GM19467 (cell line): ENCODE results near the gene FAT1.

Experiments used
- ATAC-seq: cut with Tn5 transposase; IDR thresholded peaks from one replicate; pipeline ENCODE4 v1.9.1; 2021; ENCODE audit warnings: mild to moderate bottlenecking, moderate library complexity; ENCODE audit not compliant: unreplicated experiment

FAT1 gene

DNA sequence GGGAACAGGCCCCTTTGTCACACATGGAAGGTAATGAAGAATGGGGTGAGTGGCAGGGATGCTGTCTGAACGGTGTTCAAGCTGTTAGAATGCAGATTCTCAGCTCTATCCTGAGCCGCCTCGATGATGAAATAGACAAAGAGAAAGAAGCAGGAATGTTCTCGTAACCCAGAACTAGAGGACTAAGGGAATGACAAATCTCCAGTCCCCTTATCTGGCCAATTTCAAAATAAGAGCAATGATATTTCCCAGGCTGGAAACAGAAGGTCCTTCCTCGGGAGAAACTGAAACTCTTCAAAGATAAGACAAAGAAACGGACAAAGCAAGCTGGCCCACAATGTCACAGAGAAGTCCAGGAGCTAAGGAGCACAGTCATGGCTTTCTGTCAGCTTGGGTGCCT lies 138.7 kb downstream of the FAT1 start:
- no peak for ATAC-seq

DNA sequence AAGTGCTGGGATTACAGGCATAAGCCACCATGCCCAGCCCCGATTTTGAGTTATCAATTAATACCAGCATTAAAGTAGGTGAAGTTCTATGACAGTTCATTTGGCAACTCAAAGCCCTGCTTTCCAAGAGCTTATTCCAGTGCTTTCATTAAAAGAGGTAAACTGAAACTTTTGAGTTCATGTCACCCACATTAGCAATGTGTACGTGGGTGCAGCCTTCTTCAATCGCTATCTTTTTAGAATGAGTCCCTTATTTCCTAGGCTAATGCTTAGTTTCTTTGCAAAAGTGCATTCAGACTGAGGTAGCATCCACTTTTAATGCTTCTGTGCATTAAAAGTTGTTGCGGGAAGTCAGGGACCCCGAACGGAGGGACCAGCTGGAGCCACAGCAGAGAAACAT lies 142.2 kb downstream of the FAT1 start:
- ATAC-seq = no peak

DNA sequence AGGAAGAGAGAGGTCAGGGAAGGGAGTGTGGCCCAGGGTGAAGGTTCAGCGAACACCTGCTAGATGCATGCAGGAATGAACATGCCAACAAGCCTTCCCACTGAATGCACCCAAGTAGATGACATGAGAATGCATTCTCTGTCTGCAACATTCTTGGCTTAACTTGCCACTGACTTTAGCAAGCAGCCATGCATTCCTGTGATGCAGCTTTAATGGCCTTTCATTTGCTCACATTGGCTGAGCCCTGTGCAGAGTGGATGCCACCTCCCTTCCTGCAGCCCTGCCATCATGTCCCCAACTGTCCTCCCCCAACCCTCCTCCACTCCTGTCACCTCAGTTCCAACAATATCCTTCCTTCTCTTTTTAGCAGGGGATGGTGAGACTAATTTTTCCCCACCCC lies 143.0 kb downstream of the FAT1 start:
- ATAC-seq = no peak

DNA sequence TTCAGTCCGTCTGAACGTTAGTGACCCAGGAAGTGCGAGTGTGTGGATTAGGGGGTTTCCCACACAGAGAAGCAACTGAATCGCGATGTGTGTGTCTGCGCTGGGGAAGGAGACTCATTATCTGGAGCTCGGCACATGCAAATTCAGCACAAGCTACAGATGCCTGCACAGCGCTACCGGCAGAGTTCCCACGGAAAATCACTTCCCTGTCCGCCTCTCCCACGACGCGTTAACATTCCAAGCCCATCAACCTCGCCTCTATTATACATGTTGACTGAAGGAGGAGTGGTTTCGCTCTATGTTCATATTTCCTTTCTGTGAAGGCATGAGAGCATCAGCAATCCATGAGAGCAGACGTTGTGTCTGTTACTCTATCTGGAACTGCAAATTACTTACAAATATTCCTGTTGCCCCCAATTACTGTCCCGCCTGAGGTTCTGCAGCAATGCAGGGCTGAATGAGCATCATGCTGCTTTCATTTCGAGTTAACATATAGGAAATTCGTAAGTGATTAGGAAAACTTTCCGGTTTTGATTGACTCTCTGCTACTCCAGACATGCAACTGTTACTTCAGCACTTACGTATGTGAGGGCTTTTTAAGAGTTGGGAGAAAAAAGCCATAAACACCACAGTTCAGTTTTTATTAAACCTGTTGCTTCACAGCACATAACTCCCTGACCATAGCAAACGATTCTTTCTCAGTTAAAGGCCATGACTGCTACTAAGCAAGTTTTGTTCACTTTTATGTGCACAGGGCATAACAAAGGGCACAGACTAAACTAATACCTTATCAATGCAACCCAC lies 153.3 kb downstream of the FAT1 start:
- ATAC-seq = no peak

DNA sequence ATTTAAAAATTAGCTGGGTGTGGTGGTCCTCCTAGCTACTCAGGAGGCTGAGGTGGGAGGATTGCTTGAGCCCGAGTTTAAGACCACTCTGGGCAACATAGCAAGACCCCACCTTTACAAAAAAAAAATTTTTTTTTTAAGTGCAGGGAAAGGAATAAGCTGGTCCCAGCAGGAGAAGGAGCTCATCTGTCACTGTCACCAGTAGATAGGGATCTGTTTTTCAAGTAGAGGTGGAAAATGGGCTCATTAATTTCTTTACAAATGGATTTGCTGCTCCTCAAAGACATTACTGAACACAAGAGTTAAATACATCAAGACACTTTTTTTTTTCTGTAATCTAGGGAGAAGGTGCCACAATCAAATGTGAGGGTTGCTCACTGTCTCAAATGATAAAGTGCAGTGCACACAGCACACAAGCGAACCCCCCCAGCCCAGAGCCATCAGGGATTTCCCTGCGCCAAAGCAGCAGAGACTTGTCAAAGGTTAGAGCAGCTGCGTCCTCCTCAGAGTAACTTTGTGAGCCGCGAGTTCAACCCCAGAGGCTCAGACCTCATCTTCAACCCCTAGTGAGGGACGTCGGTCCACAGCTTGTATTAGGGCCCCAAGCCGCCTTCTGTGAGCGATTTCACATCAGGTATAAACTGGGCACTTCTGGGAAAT lies 154.0 kb downstream of the FAT1 start:
- ATAC-seq = no peak

DNA sequence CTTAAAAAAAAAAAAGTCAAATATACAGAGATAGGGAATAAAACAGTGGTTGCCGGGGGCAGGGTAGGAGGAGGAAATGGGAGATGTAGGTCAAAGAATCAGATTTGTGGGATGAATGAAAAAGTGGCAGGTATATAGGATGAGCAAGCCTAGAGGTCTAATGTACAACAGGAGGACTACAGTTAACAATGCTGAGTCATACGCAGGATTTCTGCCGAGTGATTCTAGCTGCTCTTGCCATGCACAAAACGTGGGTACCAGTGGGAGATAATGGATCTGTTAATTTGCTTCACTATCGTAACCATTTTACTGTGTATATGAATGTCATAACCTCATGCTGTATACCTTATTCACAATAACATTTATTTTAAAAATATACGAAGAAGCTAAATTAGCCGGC lies 157.6 kb downstream of the FAT1 start:
- no peak for ATAC-seq

DNA sequence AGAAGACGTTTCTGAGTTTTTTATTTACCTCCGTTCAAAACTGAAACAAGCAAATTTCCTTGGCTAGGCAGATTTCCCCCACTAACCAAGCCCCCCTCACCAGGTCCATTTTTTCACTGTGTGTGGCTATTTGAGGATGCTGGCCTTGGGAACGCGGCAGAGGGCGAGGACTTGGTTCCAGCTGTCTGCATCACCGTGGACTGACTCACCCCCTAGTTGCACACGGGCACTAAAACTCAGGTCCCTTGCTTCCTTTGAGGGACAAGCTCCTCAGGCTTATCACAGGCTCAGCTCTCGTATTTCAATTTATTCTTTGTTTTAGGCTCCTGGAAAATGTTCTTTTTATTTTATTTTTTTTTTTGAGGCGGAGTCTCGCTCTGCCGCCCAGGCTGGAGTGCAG lies 159.9 kb downstream of the FAT1 start:
- ATAC-seq = no peak

DNA sequence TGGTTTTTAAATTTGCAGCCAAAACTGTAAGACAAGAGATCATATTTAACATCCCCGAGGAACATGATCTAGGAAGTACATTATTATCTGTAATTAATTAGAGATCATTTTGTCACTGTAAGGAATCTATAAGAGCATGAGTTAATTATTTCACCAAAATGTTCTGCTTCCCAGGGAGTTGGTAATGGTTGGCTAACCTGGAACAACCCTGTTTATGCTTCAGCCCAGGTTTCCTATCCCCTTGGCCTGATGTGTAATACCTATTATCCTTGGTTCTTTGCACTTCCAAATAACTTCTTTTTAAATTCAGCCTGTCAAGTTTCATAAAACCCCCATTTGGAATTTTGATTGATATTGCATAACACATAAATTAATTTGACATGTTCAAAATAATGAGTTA lies 161.9 kb downstream of the FAT1 start:
- ATAC-seq = no peak

DNA sequence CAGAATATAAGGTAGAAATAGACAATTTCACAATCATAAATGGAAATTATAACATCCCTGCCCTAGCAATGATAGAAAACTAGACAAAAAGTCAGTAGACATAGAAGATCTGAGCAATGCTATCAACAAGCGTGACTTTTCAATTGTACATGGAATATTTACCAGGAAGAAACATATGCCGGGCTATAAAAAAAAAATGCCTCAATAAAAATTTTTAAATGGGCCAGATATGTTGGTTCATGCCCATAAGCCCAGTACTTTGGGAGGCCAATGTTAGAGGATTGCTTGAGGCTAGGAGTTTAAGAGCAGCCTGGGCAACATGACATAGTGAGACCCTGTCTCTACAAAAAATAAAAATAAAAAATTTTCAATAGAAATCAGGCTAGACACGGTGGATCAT lies 163.0 kb downstream of the FAT1 start:
- no peak for ATAC-seq

DNA sequence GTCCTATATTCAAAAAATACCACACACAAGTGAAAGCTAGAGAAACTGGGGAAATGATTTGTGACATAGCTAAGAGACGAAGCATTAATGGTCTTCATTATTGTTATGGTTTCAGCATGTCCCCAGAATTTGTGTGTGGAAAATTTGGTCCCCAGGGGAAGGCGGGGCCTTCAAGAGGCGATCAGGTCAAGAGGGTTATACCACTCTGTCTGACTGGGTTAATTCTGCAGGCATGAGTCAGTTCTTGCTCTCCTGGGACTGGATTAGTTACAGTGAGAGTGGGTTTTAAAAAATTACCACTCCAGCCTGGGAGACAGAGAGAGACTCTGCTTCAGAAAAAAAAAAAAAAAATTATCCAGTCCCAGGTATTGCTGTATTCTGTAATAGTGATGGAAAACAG lies 166.2 kb downstream of the FAT1 start:
- no peak for ATAC-seq

DNA sequence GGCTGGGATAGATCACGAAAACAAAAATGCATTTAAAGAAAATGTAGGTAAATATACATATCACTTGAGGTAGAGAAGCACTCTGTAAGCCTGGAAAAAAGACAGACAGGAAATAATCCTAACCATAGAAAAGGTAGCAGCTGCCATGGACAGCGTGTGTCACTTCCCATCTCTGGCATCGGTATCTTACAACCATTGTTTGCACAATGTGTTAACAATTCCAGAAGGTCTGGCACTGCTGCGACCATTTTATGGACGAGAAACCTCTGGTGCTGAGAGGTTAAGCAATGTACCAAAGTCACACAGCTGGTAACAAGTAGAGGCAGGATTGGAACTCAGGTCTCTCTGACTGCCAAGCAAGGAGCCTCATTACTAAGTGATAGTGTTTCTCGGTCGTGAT lies 166.6 kb downstream of the FAT1 start:
- no peak for ATAC-seq

DNA sequence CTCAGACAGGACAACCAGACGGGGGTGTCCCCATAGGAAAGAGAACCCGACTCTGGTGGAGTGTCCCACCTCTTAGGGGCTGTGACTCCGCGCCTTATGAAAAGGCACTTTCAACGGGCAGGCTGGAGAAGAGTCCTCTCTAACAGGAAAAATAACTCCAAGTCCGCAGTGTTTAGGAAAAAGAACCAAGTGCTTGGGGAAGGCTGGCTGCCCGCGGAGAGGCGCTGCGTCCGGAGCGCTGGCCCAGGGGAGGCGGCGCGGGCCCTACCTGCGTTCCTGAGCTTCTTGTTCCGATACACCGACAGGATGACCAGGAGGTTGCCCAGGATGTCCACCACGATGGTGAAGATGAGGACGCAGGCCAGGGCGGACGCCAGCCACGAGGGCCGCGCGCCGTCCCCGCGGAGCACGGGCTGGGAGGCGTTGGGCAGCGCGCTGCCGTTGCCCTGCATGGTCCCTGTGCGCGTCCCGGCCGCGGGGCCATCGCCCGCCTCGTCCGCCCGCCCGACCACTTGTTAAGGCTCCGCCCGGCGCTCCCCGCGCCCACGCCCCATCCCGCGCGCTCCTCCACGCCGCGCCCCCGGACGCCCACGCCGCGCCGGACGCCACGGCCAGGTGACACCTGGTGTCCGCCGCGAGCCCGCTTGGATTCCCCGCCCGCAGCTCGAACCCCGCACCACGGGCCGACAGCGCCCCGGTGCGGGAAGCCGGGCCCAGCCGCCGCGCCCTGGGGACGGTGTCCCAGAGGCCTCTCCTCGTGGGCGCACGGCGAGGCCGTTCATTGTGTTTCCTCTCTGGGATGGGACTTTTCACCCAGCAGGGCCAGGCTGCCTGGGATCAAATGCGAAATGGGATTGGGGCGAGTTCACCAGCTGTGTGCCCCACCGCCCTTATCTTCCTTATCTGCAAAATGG lies 168.5 kb downstream of the FAT1 start, which contains the start of gene MTNR1A:
Gene MTNR1A (minus strand): TSS at position 654 of the 914 bp plus-strand sequence. CDS start 202 bp downstream, at position 452.
- ATAC-seq = no peak

DNA sequence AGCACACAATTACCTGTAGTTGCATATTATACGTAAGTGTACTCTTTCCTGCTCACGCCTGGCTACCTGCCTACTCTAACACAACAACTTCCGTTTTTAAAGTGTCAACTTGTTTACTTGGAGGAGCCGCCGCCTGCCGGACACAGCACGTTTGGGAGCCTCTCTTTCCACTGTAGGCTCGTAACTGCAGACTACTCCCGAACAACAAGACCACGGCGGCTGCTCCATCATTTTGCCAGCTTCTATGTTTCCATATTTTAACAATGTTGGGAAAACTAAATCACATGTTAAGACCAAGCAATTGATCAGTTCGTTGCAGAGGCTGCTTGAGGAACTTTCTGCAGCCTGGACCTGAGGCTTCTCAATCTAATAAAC lies 169.1 kb downstream of the FAT1 start:
- no peak for ATAC-seq

DNA sequence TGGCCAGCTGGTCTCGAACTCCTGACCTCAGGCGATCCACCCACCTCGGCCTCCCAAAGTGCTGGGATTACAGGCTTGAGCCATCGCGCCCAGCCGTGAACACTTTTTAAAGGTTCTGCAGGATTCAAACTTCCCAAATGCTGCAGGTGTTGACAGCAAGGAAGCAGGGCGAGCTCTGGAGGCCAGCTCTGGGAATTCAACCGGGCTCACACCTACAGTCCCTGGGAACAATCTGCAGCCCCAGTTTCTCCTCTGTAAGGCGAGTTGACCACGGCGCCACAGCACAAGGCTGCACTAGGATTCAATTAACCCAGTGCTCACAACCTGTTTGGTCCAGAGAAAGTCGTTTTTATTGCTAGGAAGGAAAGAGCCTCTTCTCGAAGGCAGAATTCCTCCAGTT lies 169.9 kb downstream of the FAT1 start:
- ATAC-seq = no peak

DNA sequence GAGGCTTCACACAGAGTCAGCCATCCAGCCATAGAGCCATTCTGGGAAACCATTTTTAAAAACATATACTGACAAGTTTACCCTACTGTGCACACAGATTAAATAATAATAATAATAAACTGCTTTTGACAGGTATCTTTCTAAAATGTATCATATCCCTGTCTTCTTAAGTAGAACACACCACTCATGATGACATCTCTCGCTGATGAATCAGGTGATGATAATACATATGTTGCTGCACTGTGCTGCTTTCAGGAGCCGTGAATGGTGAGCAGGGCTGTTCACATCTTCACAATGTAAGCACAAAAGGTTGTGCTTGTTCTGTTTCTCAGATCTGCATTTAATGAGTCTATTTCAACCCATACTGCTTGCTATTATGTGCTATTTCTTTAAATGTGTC lies 171.8 kb downstream of the FAT1 start:
- no peak for ATAC-seq

DNA sequence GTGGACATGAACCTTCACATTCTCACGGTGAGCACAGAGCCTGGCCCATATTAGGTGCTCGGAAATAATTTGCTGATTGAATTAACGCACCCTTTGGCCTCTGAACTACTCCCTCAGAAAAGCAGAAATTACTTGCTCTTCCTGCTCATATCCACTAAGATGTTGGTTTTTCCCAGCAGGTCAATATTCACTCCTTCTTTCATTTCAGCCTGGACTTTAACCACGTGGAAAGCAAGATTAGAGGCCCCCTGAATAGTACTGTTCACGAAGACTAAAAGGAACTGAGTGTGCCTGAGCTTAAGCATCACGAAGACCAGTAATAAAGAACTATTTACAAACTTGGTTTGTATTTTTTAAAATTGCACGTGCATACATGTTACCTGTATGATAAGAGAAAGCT lies 178.2 kb downstream of the FAT1 start:
- no peak for ATAC-seq

DNA sequence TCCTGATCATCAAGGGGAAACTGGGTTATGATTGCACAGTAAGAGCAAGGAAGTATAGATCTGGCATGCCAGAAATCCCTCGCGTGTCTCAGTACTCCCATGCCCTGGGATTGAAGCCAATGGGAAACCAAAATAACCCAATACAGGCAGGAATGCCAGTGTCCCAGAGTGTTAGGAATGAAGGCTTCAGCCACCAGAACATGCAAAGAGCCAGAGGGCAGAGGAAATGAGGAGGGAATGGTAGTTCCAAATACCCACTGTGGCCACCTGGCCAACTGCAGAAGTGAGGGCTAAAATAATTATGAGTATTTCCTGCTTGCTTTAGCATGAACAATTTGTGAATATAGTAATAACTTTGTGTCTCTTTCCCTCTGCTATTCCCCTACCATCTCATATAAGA lies 180.4 kb downstream of the FAT1 start:
- ATAC-seq = no peak

DNA sequence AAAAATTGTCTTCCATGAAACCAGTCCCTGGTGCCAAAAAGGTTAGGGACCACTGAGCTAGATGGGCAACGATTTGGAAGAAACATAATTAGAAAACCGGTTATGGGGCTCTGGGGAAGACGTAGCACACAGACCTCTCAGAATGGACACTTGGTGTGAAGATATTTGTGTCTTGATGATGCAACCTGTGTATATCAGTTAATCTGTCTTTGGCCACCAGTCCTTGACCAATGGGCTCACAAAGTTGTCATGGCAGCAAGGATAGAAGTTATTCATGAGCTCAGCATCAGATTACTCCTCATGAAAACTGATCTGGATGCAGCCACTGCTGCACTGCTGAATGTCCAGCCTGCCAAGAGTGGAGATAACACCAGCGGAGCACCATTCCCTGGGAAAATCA lies 181.9 kb downstream of the FAT1 start:
- ATAC-seq = no peak

DNA sequence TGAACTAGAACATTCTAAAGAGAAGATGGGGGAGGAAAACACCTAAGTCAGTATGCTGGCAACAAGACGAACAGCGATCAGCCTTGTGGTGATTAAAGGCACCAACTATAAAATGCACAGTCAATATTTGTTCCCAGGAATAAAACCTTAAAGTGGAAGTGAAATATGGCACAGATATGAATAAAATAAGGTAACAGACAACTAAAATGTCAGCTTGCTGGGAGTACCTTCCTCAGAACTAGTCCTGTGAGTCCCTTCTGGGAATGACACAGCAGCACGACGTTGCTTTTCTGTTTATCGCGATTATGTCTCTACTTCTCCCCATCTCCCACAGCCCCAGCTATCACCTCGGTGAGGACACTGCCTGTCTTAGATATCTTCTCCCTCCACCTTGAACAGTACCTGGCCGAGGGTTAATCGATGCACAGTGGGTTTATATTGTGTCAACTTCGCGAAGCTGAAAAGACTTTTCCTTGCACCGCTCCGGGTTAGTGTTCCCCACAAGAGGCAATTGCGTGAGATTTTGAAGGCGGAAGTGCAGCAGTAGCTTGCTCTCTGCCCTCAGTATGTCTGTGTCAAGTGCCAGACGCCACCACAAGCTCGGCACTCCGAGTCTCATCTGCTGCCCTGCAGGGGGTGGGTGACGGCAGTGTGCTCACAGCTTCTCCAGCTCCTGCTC lies 185.7 kb downstream of the FAT1 start:
- ATAC-seq = no peak
